Activated T-helper 1 cell treated with Interleukin-2 at 50 U/mL for 16 hours (primary cell): ENCODE results near the gene RAB32.

Experiments used
- DNase-seq: peaks from one replicate; pipeline ENCODE4 v3.0.0-alpha.2; 2020; ENCODE audit warnings: low read depth

RAB32 gene

GRCh38 chr6:146583966-146584365, 40.3 kb downstream of the RAB32 start:
- DNase-seq = no peak

- DNase-seq = no peak
Measured at GRCh38 chr6:146587459-146587858, 43.8 kb downstream of the RAB32 start.

GRCh38 chr6:146590492-146590891, 46.9 kb downstream of the RAB32 start:
- DNase-seq = no peak

GRCh38 chr6:146592451-146592850, 48.8 kb downstream of the RAB32 start:
- DNase-seq = no peak

- no peak for DNase-seq
Measured at GRCh38 chr6:146593986-146594385, 50.4 kb downstream of the RAB32 start.

GRCh38 chr6:146594495-146594894, 50.9 kb downstream of the RAB32 start:
- DNase-seq = no peak

GRCh38 chr6:146595972-146596731, 52.5 kb downstream of the RAB32 start:
- DNase-seq = no peak

- no peak for DNase-seq
Measured at GRCh38 chr6:146598772-146599405, 55.3 kb downstream of the RAB32 start, which contains the start of gene ADGB. Gene ADGB (plus strand): TSS chr6:146598972. CDS start chr6:146599041, 69 bp downstream.

- no peak for DNase-seq
Measured at GRCh38 chr6:146601352-146601751, 57.7 kb downstream of the RAB32 start.

- DNase-seq = no peak
Measured at GRCh38 chr6:146602526-146602925, 58.9 kb downstream of the RAB32 start.
